HepG2 (cell line): Measurements from ENCODE around the gene UQCRC1. TPM values are rescaled to one million over a fixed set of nuclear protein-coding genes. Genes with fewer than 3 reads are reported as not detected.
A peak's percentile ranks its signal among the peaks of the same experiment; 100 is the strongest.

Experiments
- HES4 ChIP-seq: sonication (generic); formaldehyde crosslinking; IDR thresholded peaks from 2 replicates; pipeline ENCODE4 v1.9.0; 2021; ENCODE audit warnings: mild to moderate bottlenecking, missing genetic modification reagents, borderline replicate concordance
- HINFP ChIP-seq: sonication (generic); formaldehyde crosslinking; IDR thresholded peaks from 2 replicates; pipeline ENCODE4 v1.4.0; 2020; ENCODE audit warnings: low read depth, mild to moderate bottlenecking, missing genetic modification reagents
- IRF2 ChIP-seq: IDR thresholded peaks from 2 replicates; pipeline ENCODE4 v1.6.1; 2018; ENCODE audit warnings: missing genetic modification reagents, missing compliant biosample characterization
- KLF15 ChIP-seq: sonication (generic); formaldehyde crosslinking; IDR thresholded peaks from 2 replicates; pipeline ENCODE4 v1.8.1; 2023; ENCODE audit warnings: borderline replicate concordance, mild to moderate bottlenecking, inconsistent platforms, missing genetic modification reagents, mixed read lengths
- RFX5 ChIP-seq: IDR thresholded peaks from 2 replicates; pipeline ENCODE4 v1.6.1; 2011; ENCODE audit warnings: low read depth, low read length, improper control_type of control experiment
- XBP1 ChIP-seq: sonication (generic); formaldehyde crosslinking; IDR thresholded peaks from 2 replicates; pipeline ENCODE4 v1.5.0; 2020; ENCODE audit warnings: missing genetic modification reagents
- ZBTB10 ChIP-seq: sonication (generic); formaldehyde crosslinking; IDR thresholded peaks from 2 replicates; pipeline ENCODE4 v1.4.0; 2020; ENCODE audit warnings: missing genetic modification reagents, borderline replicate concordance
- ZGPAT ChIP-seq: IDR thresholded peaks from 2 replicates; pipeline ENCODE4 v1.6.1; 2016; ENCODE audit warnings: mild to moderate bottlenecking
- ZNF253 ChIP-seq: sonication (generic); formaldehyde crosslinking; IDR thresholded peaks from 2 replicates; pipeline ENCODE4 v1.8.0; 2022; ENCODE audit warnings: mild to moderate bottlenecking, missing genetic modification reagents, borderline replicate concordance
- ZNF329 ChIP-seq: sonication (generic); formaldehyde crosslinking; IDR thresholded peaks from 2 replicates; pipeline ENCODE4 v1.9.0; 2021; ENCODE audit warnings: low read depth, mild to moderate bottlenecking, missing genetic modification reagents
- ZNF510 ChIP-seq: sonication (generic); formaldehyde crosslinking; IDR thresholded peaks from 2 replicates; pipeline ENCODE4 v1.4.0; 2020; ENCODE audit warnings: low read depth, mild to moderate bottlenecking, missing genetic modification reagents
- ZNF775 ChIP-seq: sonication (generic); formaldehyde crosslinking; IDR thresholded peaks from 2 replicates; pipeline ENCODE4 v1.4.0; 2020; ENCODE audit warnings: missing genetic modification reagents, mild to moderate bottlenecking, moderate library complexity, borderline replicate concordance
- ZZZ3 ChIP-seq: sonication (generic); formaldehyde crosslinking; IDR thresholded peaks from 2 replicates; pipeline ENCODE4 v1.4.0; 2020; ENCODE audit warnings: missing genetic modification reagents, mild to moderate bottlenecking, borderline replicate concordance
- polyA plus RNA-seq, 8 experiments: library from polyadenylated mRNA; depleted of rRNA in 3 of 8; stranded (reverse) in 7 of 8; unstranded in 1 of 8; fragments of >200 nt; fragmentation: Illumina TruSeq in 4 of 8; extraction: Trizol in 4 of 8; gene quantifications; 2 replicates each; pipeline versions ENCODE4 v1.2.1 to v1.2.3, GENCODE V29; 2011 to 2016; ENCODE audit warnings: low read depth in 4 of 8, missing spikeins in 1 of 8, mixed read lengths in 1 of 8; ENCODE audit not compliant: insufficient read depth in 1 of 8
- total RNA-seq, 5 experiments: library from RNA; depleted of rRNA; stranded (reverse); fragments of >200 nt; fragmentation: Illumina TruSeq; extraction: Trizol; gene quantifications; 2 replicates each; pipeline ENCODE4 v1.2.3, GENCODE V29; 2016; ENCODE audit warnings: low read depth in 1 of 5

UQCRC1 gene
- total and polyA plus RNA-seq, 2 of the 13 experiments (the other 11 are each of a cell fraction or from before 2014, with no cell fraction given), result 316 to 680 TPM

DNA sequence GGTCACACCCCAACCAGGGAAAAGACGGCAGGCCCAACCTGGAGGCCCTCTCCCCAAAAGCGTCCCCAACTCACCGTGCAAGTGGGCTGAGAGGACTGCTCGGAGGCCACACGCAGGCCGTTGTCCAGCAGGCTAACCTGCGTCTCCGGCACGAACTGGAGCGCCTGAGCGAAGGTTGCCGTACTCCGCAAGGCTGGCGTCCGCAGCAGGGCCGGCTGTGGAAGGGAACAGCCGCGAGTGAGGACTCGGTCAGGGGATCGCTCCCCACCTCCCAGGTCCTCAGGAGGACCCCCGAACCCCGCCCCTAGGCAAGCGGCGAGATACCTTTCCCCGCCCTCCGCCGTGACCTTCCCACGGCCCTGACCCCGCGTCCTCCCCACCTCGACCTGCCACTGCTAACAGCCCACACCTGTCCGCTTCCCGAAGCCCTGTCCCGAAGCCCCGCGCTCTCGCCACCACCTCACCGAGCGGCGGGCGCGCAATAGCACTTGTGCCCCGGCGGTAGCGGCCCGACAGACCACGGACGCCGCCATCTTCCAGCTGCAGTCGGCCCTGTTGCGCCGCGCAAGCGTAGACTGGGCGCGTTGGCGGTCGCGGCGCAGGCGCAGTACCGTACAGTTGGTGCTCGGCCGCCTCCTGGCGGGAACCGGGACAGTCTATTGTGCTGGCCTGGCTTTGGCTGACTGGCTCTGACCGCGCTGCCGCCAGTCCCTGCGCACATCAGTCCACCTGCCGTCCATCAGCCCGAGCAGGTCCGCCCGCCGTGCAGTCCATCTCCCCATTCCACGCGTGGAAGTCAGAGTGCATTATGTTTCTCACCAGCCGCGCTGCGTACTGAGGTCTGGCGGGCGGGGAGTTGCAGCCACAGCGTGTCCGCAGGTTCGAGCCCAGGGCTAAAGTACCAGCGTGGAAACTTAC, at the start of gene UQCRC1 (continued):
- TF ChIP-seq IRF2, result peak; percentile 76
- no peak for TF ChIP-seq HES4 (CRISPR knock-in tag)
- no peak for TF ChIP-seq XBP1
- no peak for TF ChIP-seq RFX5
- peak; percentile 90; the same call in 1 of the 2 replicates for TF ChIP-seq HINFP (CRISPR knock-in tag)
- TF ChIP-seq ZNF775, result no peak
- 0 out of 2 replicates have a peak, but pooled peaks have one; percentile 38 for TF ChIP-seq ZNF253 (CRISPR knock-in tag)
- TF ChIP-seq ZGPAT, result peak; percentile 86
- peak; percentile 71; the same call in 1 of the 2 replicates for TF ChIP-seq ZNF329 (CRISPR knock-in tag)
- no peak for TF ChIP-seq ZNF510 (CRISPR knock-in tag)
- TF ChIP-seq ZBTB10 (CRISPR knock-in tag), result peak; percentile 67; the same call in 1 of the 2 replicates
- peak; percentile 74; the same call in 1 of the 2 replicates for TF ChIP-seq KLF15 (CRISPR knock-in tag)
- TF ChIP-seq ZZZ3 (CRISPR knock-in tag), result peak; percentile 60; the same call in 1 of the 2 replicates
